ENCODE results near the gene NRP2. TPM values are rescaled to one million over a fixed set of nuclear protein-coding genes. Genes with fewer than 3 reads are reported as not detected.

The NRP2 gene
- total RNA-seq, 2 donors from 2014 or later, result 69.7 to 92.4 TPM

- Mint-ChIP-seq H3K27ac (no peak overlapping the region), H3K27me3 (ENCODE audit: insufficient read depth) (no peaks in the 10 kb centered on the region), H3K4me1 (peaks cover 36% of the 10 kb centered on the region), H3K4me3 (no peak overlapping the region), H3K36me3 (ENCODE audit: low read depth) (peaks cover 2% of the 10 kb centered on the region), H3K9me3 (peaks cover 7% of the 10 kb centered on the region)
- no peak overlapping the region for H3K9ac ChIP-seq (ENCODE audit: extremely low read depth, low read length, poor library complexity, severe bottlenecking)
- peaks cover 8% of the 10 kb centered on the region for H3K4me1 ChIP-seq (ENCODE audit: control insufficient read depth, insufficient read depth, low read length)
- WGBS, 2 experiments (ENCODE audit: insufficient coverage in 1 of 2, insufficient read length in 1 of 2), result 71 to 75% methylated on average over 4 of the region's 4 CpGs
- TF ChIP-seq CTCF (conservative IDR thresholded peaks at IDR 0.05), result no peak
- DNase-seq, result no peak
- no peak overlapping the region for H3K27ac ChIP-seq (ENCODE audit: low read depth, low read length)
- peaks cover 5% of the 10 kb centered on the region for H3K9me3 ChIP-seq (ENCODE audit: control insufficient read depth, low read length)
- H3K4me3 ChIP-seq (ENCODE audit: low read length), result no peak overlapping the region
- no peaks in the 10 kb centered on the region for H3K36me3 ChIP-seq (ENCODE audit: control insufficient read depth, insufficient read depth, low read length)
- no peaks in the 10 kb centered on the region for H3K27me3 ChIP-seq (ENCODE audit: control insufficient read depth, insufficient read depth, low read length, poor library complexity, severe bottlenecking)
These were observed 41.6 kb upstream of the NRP2 start for GRCh38 chr2:205640716-205641115.

- Mint-ChIP-seq H3K9me3 (peaks cover 7% of the 10 kb centered on the region), H3K4me1 (peaks cover 23% of the 10 kb centered on the region), H3K27ac (no peak overlapping the region), H3K36me3 (ENCODE audit: low read depth) (peaks cover 2% of the 10 kb centered on the region), H3K27me3 (ENCODE audit: insufficient read depth) (no peaks in the 10 kb centered on the region), H3K4me3 (no peak overlapping the region)
- H3K9me3 ChIP-seq (ENCODE audit: control insufficient read depth, low read length), result peaks cover 5% of the 10 kb centered on the region
- peaks cover 2% of the 10 kb centered on the region for H3K4me1 ChIP-seq (ENCODE audit: control insufficient read depth, insufficient read depth, low read length)
- WGBS, 2 experiments (ENCODE audit: insufficient coverage in 1 of 2, insufficient read length in 1 of 2), result 43 to 72% methylated on average over 2 to 6 of the region's 6 CpGs
- H3K4me3 ChIP-seq (ENCODE audit: low read length), result no peak overlapping the region
- no peak for TF ChIP-seq CTCF (conservative IDR thresholded peaks at IDR 0.05)
- no peak overlapping the region for H3K27ac ChIP-seq (ENCODE audit: low read depth, low read length)
- H3K9ac ChIP-seq (ENCODE audit: extremely low read depth, low read length, poor library complexity, severe bottlenecking), result no peak overlapping the region
- DNase-seq, result no peak
- no peaks in the 10 kb centered on the region for H3K36me3 ChIP-seq (ENCODE audit: control insufficient read depth, insufficient read depth, low read length)
- no peaks in the 10 kb centered on the region for H3K27me3 ChIP-seq (ENCODE audit: control insufficient read depth, insufficient read depth, low read length, poor library complexity, severe bottlenecking)
These were observed 39.5 kb upstream of the NRP2 start for GRCh38 chr2:205642599-205643356.

- no peak overlapping the region for H3K4me3 ChIP-seq (ENCODE audit: low read length)
- H3K9me3 ChIP-seq (ENCODE audit: control insufficient read depth, low read length), result peaks cover 5% of the 10 kb centered on the region
- Mint-ChIP-seq H3K27ac (no peak overlapping the region), H3K4me1 (peaks cover 20% of the 10 kb centered on the region), H3K27me3 (ENCODE audit: insufficient read depth) (no peaks in the 10 kb centered on the region), H3K36me3 (ENCODE audit: low read depth) (peaks cover 2% of the 10 kb centered on the region), H3K4me3 (no peak overlapping the region), H3K9me3 (peaks cover 7% of the 10 kb centered on the region)
- 91 to 94% methylated on average over 8 to 10 of the region's 10 CpGs for WGBS, 2 experiments (ENCODE audit: insufficient coverage in 1 of 2, insufficient read length in 1 of 2)
- no peaks in the 10 kb centered on the region for H3K36me3 ChIP-seq (ENCODE audit: control insufficient read depth, insufficient read depth, low read length)
- H3K9ac ChIP-seq (ENCODE audit: extremely low read depth, low read length, poor library complexity, severe bottlenecking), result no peak overlapping the region
- H3K27me3 ChIP-seq (ENCODE audit: control insufficient read depth, insufficient read depth, low read length, poor library complexity, severe bottlenecking), result no peaks in the 10 kb centered on the region
- H3K27ac ChIP-seq (ENCODE audit: low read depth, low read length), result no peak overlapping the region
- DNase-seq, result no peak
- peaks cover 2% of the 10 kb centered on the region for H3K4me1 ChIP-seq (ENCODE audit: control insufficient read depth, insufficient read depth, low read length)
- TF ChIP-seq CTCF (conservative IDR thresholded peaks at IDR 0.05), result no peak
These were observed 38.9 kb upstream of the NRP2 start for GRCh38 chr2:205643391-205643885.

Data from endodermal cell (in vitro differentiated cells).